ENCODE data around the gene TCERG1L. TPM values are rescaled to one million over a fixed set of nuclear protein-coding genes. Genes with fewer than 3 reads are reported as not detected.
"Not testable (repeated sequence)": the region's sequence is repeated elsewhere in the genome, so short reads cannot be mapped to it uniquely, and the experiment has no call there.

Gene TCERG1L
- total RNA-seq, 2 donors from 2014 or later: 0.12 TPM; not detected in 1

- no peak for TF ChIP-seq CTCF (IDR thresholded peaks at IDR 0.05)
- H3K4me1 ChIP-seq: no peaks in the 10 kb centered on the region
- no peaks in the 10 kb centered on the region for H3K27me3 ChIP-seq
- H3K36me3 ChIP-seq: no peaks in the 10 kb centered on the region
- no peak for DNase-seq (ENCODE audit: low spot score)
- H3K9me3 ChIP-seq: no peaks in the 10 kb centered on the region
- H3K4me3 ChIP-seq: no peak overlapping the region
- no peak overlapping the region for H3K27ac ChIP-seq
These were observed 201.2 kb downstream of the TCERG1L start for GRCh38 chr10:131110241-131110783.

GRCh38 chr10:131109726-131110125, 201.8 kb downstream of the TCERG1L start:
- TF ChIP-seq CTCF (IDR thresholded peaks at IDR 0.05): no peak
- no peaks in the 10 kb centered on the region for H3K27me3 ChIP-seq
- no peaks in the 10 kb centered on the region for H3K9me3 ChIP-seq
- H3K36me3 ChIP-seq: no peaks in the 10 kb centered on the region
- DNase-seq (ENCODE audit: low spot score): no peak
- no peak overlapping the region for H3K4me3 ChIP-seq
- no peak overlapping the region for H3K27ac ChIP-seq
- no peaks in the 10 kb centered on the region for H3K4me1 ChIP-seq

- DNase-seq (ENCODE audit: low spot score): no peak
- no peak for TF ChIP-seq CTCF (IDR thresholded peaks at IDR 0.05)
- no peaks in the 10 kb centered on the region for H3K27me3 ChIP-seq
- no peaks in the 10 kb centered on the region for H3K4me1 ChIP-seq
- H3K9me3 ChIP-seq: no peaks in the 10 kb centered on the region
- no peaks in the 10 kb centered on the region for H3K36me3 ChIP-seq
- H3K27ac ChIP-seq: no peak overlapping the region
- H3K4me3 ChIP-seq: no peak overlapping the region
These were observed 202.2 kb downstream of the TCERG1L start for GRCh38 chr10:131109291-131109690.

GRCh38 chr10:131107970-131108369, 203.6 kb downstream of the TCERG1L start:
- H3K9me3 ChIP-seq: no peaks in the 10 kb centered on the region
- H3K4me1 ChIP-seq: no peaks in the 10 kb centered on the region
- DNase-seq (ENCODE audit: low spot score): no peak
- no peak overlapping the region for H3K27ac ChIP-seq
- H3K36me3 ChIP-seq: no peaks in the 10 kb centered on the region
- H3K4me3 ChIP-seq: no peak overlapping the region
- no peaks in the 10 kb centered on the region for H3K27me3 ChIP-seq
- no peak for TF ChIP-seq CTCF (IDR thresholded peaks at IDR 0.05)

GRCh38 chr10:131102676-131103075, 208.8 kb downstream of the TCERG1L start:
- Histone ChIP-seq H3K27ac (no peak overlapping the region), H3K4me3 (no peak overlapping the region), H3K27me3 (no peaks in the 10 kb centered on the region), H3K9me3 (no peaks in the 10 kb centered on the region), H3K36me3 (no peaks in the 10 kb centered on the region), H3K4me1 (no peaks in the 10 kb centered on the region)
- no peak for TF ChIP-seq CTCF (IDR thresholded peaks at IDR 0.05)
- no peak for DNase-seq (ENCODE audit: low spot score)

GRCh38 chr10:131102147-131102546, 209.4 kb downstream of the TCERG1L start:
- H3K27me3 ChIP-seq: no peaks in the 10 kb centered on the region
- no peak for DNase-seq (ENCODE audit: low spot score)
- no peak overlapping the region for H3K27ac ChIP-seq
- no peaks in the 10 kb centered on the region for H3K4me1 ChIP-seq
- H3K4me3 ChIP-seq: no peak overlapping the region
- H3K9me3 ChIP-seq: no peaks in the 10 kb centered on the region
- no peaks in the 10 kb centered on the region for H3K36me3 ChIP-seq
- no peak for TF ChIP-seq CTCF (IDR thresholded peaks at IDR 0.05)

GRCh38 chr10:131100418-131101410, 210.8 kb downstream of the TCERG1L start:
- not testable (repeated sequence) for H3K4me3 ChIP-seq; H3K27ac ChIP-seq; H3K36me3 ChIP-seq; H3K9me3 ChIP-seq; H3K27me3 ChIP-seq; H3K4me1 ChIP-seq; DNase-seq (ENCODE audit: low spot score)

All from right atrium auricular region (tissue), 2 donors.